ENCODE measurements around the gene SRSF7.

DNA sequence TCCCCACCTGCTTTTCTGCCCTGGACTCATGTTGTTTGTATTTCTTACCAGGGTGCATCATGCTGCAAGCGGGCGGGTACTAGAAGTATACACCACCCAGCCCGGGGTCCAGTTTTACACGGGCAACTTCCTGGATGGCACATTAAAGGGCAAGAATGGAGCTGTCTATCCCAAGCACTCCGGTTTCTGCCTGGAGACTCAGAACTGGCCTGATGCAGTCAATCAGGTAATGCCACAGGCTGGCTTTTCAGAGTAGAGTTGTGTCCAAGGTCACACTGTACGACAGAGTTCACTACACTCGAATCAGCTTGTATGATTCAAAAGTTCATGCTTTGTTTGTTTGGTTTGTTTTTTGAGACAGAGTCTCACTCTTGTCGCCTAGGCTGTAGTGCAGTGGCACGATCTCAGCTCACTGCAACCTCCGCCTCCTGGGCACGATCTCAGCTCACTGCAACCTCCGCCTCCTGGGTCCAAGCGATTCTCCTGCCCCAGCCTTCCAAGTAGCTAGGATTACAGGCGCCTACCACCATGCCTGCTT, 19.4 kb downstream of the SRSF7 start:
- TF ChIP-seq, protein P1, sequence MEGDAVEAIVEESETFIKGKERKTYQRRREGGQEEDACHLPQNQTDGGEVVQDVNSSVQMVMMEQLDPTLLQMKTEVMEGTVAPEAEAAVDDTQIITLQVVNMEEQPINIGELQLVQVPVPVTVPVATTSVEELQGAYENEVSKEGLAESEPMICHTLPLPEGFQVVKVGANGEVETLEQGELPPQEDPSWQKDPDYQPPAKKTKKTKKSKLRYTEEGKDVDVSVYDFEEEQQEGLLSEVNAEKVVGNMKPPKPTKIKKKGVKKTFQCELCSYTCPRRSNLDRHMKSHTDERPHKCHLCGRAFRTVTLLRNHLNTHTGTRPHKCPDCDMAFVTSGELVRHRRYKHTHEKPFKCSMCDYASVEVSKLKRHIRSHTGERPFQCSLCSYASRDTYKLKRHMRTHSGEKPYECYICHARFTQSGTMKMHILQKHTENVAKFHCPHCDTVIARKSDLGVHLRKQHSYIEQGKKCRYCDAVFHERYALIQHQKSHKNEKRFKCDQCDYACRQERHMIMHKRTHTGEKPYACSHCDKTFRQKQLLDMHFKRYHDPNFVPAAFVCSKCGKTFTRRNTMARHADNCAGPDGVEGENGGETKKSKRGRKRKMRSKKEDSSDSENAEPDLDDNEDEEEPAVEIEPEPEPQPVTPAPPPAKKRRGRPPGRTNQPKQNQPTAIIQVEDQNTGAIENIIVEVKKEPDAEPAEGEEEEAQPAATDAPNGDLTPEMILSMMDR (IDR thresholded peaks at IDR 0.05 in 8 of 11, conservative IDR thresholded peaks at IDR 0.05 in 3 of 11), result no peak
- TF ChIP-seq POLR2A (IDR thresholded peaks at IDR 0.05), result no peak
- no peak for TF ChIP-seq POLR2AphosphoS5 (IDR thresholded peaks at IDR 0.05)

All from spleen (tissue), 7 donors.